Right hindlimb (tissue), 1 donor: Measurements from ENCODE around the gene PANX2.

ENCODE experiments used
- DNase-seq: peaks from one replicate; pipeline ENCODE4 v3.0.0-alpha.2; 2018

PANX2 gene

DNA sequence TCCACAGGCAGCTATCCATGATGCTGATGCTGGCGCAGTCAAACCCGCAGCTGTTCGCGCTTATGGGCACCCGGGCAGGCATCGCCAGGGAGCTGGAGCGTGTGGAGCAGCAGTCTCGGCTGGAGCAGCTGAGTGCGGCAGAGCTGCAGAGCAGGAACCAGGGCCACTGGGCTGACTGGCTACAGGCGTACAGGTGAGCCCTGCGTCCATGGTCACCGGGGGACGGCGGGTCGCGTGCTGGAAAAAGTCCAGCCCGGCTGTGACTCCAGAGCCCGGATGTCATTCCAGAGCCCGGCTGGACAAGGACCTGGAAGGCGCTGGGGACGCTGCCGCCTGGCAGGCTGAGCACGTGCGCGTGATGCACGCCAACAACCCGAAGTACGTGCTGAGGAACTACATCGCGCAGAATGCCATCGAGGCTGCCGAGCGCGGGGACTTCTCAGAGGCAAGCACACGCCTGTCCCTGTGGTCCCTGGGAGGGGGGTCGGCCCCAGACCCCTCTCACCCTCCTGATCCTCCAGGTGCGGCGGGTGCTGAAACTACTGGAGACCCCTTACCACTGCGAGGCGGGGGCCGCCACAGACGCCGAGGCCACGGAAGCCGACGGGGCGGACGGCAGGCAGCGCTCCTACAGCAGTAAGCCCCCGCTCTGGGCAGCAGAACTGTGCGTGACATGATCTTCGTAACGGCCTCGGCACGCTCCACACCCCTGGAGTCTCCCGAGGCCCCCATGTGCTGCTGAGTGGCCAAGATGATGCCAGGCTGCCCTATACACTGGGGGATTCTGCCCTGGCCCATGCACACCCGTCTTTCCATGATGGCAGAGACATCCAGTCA is 46.4 kb downstream of the PANX2 start:
- no peak for DNase-seq

DNA sequence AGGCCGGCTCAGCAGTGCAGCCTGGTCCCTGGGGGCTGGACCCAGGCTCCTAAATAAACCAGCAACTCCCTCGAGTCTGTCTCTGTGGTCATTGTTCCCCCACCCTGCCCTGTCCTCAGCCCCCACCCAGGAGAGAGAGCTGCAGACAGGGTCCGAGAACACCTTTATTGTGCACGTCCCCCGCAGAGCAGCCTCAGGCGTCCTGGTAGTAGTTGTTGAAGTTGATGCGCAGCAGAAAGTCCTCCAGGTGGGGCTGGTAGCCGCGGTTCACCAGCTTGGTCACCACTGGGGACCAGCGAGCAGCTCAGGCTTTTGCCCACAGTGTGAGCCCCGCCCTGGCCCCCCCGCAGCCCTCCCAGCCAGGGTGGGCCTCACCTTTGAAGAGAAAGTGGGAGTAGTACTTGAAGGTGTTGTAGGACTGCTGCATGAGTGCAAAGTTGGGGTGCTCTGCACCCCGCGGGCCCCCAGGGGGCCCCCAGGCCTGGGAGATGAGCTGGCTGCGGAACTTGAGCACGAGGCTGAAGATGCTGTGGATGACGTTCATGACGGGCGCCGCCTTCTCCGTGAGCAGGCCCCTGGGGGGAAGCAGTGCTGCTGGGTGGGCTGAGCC is 47.1 kb downstream of the PANX2 start:
- DNase-seq = peak; percentile 30

DNA sequence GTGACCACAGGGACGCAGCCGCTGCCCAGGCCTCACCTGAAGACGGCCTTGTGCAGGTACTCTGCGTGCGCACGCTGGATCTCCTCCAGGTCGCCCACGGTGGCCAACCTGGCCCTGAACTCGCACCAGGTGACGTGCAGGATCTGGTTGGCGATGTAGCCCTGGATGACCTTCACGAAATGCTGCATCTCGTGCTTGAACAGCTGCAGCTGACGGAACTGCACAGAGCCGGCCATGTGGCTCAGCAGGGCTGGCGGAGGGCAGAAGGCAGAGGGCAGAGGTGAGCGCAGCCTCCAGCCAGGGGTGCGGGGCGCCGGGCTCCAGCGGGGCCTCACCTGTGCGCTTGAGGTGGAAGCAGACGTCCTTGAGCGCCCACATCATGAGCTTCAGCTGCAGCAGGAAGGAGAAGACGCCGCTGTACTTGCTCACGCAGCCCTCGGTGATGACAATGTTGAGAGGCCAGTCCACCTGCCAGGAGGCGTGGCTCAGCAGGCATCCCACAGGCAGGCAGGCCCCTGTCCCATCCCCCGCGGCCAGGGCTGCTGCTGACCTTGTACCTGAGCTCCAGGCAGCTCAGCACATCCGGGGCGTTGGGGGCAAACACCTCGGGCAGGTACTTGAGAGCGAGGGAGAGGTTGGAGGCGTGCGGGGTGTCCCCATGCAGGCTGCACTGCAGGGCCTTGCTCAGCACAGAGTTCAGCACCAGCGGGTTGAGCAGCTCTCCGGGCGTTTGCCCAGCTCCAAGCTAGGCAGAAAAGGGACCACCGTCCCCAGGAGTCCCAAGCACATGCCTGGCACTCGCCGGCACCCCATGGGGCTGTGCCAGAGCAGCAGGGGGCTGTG is 47.8 kb downstream of the PANX2 start:
- DNase-seq = peak; percentile 26

DNA sequence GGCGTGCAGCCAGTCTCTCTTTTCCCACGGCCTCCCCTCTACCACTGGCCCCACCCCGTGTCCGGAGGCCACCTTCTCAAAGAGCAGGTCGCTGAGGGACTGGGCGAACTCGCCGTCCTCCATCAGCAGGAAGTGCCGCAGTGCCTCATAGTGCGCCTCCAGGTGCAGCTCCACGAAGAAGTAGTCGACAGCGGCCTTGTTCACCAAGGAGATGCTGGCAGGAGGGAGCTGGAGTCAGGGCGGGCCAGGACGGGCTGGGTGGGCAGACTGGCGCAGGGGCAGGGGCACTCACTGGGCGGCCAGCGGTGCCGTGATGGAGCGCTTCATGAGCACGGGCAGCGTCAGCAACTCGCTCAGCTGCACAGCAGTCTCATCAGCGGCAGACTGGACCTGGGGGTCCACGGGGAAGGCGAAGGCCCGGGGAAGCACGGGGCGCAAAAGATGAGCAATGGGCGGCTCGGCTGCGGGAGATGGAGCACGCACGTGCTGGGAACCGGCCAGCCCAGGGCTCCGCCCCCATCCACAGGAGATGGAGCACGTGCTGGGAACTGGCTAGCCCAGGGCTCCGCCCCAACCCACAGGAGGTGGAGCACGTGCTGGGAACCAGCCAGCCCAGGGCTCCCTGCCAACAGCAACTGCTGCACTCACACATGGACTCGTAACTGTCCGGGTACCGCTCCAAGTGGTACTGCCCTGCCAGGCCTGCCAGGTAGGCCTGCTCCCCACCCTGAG is 48.6 kb downstream of the PANX2 start:
- peak; percentile 86 for DNase-seq

DNA sequence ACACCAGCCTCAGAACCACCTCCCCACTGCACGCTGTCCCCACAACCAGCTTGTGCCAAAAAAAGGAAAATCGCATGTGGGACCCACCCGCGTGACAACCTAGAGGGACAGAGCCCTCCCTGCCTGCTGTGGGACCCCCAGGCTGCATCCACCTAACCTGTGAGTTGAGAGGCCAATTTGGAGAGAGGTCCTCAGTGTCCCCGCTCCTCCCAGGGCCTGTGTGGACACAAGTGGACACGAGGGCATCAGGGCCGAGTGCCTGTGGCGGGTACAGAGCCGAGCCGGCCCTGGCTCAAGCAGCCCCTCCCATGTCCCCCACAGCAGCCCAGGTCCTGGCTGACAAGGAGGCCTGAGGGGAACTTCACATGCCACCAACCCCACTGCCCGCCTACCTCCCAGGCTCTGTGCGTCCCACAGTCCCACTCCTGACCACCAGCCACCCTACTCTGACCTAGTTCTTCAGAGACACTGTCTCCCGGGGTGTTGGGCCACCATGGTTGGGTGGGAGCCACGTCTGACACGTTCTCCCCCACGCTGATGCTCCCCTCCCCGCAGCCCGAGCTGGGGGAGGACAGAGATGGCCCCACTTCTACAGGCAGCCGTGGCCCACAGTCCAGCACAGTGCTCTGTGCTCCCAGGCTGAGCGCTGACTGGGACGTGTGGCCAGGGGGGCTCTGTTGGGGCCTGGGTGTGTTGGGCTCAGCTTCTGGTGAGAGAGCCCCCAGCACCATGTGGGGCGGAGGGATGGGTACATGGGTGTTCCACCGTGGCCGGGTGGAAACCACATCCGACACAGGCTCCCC is 49.5 kb downstream of the PANX2 start:
- DNase-seq = no peak

DNA sequence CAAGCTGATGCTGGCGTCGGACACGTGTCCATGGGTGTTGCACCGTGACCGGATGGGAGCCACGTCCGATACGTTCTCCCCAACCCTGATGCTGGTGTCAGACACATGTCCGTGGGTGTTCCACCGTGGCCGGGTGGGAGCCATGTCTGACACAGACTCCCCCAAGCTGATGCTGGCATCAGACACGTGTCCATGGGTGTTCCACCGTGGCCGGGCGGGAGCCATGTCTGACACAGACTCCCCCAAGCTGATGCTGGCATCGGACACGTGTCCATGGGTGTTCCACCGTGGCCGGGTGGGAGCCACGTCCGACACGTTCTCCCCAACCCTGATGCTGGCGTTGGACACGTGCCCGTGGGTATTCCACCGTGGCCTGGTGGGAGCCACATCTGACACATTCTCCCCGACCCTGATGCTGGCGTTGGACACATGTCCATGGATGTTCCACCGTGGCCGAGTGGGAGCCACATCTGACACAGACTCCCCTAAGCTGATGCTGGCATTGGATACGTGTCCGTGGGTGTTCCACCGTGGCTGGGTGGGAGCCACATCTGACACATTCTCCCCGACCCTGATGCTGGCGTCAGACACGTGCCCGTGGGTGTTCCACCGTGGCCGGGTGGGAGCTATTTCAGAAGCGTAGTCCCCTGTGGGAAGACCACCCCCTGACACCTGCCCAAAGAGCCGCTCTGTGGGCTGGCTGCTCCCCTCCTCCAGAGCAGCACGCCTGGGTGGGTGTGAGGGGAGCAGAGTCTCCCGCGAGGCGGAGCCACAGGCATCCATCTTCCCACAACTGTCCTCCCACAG is 50.3 kb downstream of the PANX2 start:
- DNase-seq = peak; percentile 21

DNA sequence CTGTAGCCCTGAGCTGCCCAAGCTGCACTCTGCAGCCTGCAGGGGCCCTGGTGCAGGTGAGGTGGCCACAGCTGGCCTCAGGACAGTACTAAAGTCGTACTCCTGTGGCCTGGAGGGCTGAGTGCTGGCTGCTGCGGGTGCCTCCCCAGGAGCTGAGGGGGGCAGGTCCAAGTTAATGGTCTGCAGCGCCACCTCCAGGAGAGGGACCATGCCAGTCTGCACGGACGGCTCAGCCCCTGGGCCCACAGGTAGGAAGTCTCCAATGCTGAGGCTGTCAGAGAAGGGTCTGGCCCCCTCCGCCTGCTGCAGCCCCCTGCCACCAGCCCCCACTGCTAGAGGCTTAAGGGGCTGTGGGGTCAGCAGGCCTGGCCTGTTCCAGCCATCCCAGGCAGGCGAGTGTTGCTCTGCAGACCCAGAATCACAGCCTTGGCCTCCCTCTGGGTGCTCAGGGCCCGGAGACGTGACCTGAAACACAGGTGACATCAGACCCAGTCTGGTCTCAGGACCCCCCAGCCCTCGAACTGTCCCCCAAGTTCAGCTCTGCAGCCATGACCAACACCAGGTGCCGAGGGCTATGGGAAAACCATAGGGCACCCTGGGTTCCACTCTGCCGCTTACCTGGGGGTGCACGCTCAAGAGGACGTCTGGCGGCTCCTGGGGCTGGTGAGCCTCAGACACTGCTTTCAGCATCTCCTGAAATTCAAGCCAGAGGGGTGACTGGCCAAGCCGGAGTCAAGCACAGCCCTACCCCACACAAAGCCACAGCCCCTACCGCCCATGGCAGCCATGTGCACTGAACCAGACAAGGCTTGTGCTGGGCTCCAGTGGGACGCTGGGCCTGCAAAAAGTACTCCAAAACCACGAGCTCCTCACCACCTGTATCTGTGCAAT is 51.1 kb downstream of the PANX2 start:
- peak; percentile 15 for DNase-seq

DNA sequence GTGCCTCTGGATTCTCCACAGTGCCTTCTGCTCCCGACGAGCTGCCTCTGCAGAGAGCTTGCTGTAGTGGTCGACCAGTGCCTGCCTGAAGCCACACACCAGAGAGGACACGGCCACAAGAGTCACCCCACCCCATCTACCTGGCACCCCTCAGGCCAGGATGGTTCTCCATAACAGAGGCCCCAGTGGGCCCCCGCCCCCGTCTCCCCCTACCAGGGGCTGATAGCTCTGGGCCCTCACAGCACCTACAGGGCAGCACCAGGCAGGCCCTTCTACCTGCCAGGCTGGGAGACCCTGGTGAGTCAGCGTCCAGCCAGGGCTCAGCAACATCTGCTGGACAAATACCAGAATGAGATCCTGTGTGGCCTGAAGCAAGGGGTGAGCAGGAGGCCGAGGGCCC is 52.0 kb downstream of the PANX2 start:
- DNase-seq = no peak

DNA sequence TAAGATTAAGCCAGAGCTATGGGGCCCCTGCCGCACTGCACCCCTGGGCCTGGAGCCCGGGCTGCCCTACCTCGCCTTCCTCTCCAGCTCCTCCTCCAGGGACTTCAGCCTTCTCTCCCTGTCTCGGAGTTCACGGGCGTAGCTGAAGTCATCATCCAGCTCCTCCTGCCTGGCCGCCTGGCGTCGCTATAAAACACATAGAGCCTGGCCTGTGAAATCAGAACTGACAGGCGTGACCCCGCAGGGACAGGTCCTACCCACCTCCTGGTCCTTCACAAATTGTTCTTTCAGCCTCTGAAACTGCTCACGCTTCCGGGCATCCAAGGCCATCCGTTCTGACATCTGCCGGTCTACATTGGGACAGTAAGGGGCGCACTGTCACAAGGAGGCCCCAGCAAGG is 53.5 kb downstream of the PANX2 start:
- no peak for DNase-seq

DNA sequence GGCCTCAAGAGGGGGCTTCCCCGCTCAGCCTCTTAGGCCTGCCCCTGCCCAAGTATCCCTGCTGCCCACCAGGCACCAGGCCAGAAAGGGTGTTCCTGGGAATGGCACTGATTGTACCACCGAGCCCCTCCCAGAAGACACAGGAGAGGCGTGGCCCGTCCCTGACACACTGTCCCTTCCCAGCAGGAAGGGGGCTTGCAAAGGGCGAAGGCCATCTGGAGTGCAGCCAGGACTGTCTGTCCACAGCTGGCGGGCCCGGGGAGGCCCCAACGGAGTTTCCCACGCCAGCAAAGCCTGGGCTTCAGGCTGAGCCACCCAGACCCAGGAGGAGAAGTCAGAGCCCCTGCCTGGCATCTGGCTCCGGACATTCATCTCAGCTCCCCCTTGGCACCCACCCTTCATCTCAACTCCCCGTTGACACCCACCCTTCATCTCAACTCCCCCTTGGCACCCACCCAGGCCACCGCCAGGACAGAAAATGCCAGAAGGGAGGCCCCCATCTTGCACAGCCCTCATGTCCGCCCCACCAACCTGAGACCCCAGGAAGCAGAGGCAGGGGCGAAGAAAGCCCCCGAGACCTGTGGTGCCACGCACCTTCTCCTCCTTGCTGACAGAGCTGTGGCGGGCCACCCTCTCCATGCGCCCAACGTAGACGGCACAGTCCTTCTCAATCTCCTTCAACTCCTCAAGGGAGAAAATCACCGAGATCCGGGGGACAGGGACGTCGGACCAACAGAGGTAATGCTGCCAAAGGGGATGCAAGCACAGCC is 54.9 kb downstream of the PANX2 start:
- no peak for DNase-seq

DNA sequence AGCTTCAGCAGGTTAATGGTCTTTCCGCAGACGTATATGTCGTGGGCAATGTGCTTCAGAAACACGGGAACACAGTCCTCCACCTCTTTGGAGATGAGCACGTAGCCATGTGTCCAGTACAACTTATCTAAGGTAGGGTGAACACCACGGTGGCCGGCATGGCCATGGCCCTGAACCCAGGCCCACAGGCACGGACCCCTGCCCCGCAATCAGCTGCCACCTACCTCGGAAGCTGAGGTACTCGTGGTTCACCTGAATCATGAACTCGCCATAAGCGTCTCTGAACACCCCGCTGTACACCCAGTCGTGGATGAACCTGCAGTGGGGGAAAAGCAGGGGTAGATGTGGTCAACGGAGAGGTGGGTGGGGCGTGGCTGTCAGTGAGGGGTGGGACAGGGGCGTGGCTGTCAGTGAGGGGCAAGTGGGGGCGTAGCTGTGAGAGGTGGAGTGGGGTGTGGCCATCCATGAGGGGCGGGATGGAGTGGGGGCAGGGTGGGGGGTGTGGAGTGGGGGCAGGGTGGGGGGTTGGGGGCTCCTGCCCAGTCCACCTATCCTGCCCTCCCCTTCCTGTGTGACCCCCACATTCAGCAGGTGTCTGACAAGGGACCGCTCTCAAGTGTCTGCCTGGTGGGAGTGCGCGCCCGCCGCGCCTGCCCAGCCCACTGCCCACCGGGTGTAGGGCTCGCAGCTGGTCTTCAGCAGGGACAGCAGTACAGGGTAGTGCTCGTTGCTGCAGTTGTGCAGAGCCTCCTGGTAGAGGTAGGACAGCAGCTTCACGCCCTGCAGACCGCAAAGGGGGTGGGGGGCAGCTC is 55.7 kb downstream of the PANX2 start:
- DNase-seq = no peak

DNA sequence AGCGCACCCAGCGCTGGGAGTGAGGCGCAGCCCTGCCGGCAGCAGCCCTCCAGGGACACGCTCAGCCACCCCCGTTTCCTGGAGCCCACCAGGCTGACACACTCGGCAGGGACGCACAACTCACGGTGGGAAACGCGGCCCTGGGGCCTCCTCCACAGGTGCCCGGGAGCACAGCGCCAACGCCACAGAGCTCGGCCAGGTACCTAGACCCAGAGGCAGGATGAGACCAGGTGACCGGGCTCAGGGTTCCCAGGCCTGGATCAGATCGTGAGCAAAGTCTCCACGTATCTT is 56.3 kb downstream of the PANX2 start:
- DNase-seq = no peak

DNA sequence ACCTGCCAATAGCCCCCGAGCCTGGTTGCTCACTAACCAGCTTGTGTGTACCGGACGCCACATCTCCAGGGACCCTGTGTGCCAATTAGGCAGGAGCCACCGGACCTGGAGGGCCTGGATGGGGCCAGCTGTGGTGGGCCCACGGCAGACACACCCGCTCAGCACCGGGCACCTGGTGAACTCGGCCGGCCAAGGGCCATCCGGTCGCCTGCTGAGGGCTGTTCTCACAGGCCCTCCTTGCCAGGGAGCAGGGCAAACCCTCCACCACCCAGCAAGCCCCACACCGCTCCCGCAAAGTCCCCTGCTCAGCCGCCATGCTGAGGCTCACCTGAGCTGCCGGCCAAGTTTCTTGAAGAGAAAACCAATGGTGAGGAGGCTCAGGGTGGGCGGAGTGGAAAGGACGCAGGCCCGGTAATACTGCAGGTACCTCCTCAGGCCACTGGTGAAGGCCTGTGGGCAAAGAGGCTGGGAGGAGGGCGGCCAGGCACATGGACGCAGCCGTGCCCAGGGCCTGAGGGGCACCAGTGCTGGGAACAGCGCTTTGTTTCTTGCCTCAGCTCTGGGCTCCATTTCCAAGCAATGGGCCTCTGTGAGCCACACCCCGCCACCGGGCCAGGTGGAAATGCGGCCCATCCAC is 57.2 kb downstream of the PANX2 start:
- DNase-seq = peak; percentile 7

DNA sequence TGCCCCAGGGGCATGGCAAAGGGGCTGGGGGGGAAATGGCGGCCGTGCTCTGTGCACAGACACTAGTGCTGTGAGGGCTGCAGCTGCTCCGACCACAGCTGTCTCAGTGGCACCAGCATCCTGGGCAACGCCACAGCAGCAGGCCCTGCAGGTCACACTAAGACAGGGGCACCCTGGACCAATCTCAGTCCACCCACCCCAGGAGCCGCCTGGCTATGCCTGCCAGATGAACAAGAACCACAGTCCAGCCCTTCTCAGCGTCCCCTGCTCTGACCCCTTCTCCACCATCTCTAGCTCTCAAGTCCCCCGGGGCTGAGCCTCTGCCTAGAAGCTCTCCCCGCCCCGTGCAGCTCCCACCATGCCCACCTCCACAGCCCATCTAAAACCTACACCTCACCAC is 57.8 kb downstream of the PANX2 start:
- peak; percentile 10 for DNase-seq

DNA sequence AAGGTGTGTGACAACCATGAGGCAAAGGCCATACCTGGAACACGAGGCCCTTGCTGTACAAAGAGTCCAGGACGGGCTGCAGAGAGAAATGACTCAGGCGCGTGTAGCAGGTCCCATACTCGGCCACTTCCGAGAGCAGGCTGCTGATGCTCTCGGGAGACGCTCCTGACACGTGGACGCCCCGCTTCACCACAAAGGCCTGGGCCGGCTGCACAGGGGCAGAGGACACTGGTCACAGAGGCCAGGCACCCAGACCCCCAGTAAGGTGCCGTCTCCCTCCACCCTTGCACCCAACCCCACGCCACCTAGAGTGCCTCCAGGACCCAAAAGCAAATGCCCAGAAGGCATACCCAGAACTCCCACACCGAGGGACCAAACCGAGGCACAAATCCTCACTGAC is 58.8 kb downstream of the PANX2 start:
- DNase-seq = no peak
